Raji (cell line): ENCODE data around the gene SKAP1.

ENCODE experiments used
- POLR2A ChIP-seq: IDR thresholded peaks from 2 replicates; pipeline ENCODE4 v1.6.1; 2011; ENCODE audit warnings: low read depth, low read length, control low read depth; ENCODE audit not compliant: insufficient read depth

The SKAP1 gene

GRCh38 chr17:48373130-48373830 is 56.7 kb downstream of the SKAP1 start:
- TF ChIP-seq POLR2A, result no peak

DNA sequence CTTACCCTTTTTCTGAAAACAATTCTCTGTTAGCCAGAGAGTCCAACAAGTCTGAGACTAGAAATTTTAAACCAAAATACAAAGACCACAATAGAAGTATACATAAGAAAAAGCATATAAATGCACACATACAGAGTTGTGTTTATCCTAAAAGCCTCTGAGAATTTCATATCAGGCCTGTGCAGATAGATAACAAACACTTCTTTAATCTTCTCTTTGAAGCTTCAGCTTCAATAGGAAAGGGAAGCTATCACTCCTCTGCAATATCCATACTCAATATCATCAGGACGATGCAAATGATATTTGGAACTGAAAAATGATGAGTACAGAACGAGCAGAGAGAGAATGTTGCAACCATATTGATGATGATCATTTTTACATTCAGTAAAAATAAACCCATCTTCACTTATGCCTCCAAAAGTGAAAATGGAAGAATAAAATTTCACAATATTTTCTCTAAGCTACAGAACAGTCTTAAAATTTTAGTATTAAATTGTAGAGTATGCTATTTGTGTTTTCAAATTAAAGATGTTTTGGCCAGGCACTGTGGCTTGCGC is 61.6 kb downstream of the SKAP1 start:
- no peak for TF ChIP-seq POLR2A

DNA sequence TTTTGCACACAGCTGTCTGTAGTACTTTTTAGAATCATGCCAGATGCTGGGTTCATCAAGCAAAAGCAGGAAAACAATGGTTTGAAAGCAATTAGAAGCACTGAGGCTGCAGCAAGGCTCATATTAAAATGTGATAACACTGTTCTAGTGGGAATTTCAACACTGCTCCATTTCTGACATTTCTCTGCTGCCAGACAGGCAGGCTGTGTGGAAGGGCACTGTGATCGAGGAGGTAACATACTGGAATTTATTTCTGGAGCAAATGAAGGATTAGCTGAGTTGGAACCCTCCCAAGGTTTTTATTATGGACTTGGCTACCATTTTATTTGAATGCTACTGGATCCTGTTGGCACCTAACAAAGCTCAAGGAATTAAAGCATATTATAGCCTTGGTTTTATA is 66.9 kb downstream of the SKAP1 start:
- no peak for TF ChIP-seq POLR2A

GRCh38 chr17:48357779-48358602 is 72.0 kb downstream of the SKAP1 start:
- no peak for TF ChIP-seq POLR2A

DNA sequence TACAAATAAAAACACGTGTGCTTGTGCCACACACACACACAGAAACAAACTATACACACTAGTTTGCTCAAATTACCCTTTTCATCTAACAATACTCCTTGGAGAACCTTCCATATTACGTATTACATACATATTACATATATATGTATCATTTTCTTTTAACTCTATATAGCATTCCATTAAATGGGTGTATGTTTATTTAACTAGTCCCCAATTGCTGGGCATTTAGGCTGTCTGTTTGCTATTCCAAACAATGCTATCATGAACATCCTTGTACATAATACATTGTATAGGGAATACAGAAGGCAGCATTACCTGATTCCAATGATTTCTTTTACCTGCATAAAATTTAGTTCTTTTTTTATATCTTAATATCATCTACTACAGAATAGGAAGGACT is 73.1 kb downstream of the SKAP1 start:
- TF ChIP-seq POLR2A, result no peak

DNA sequence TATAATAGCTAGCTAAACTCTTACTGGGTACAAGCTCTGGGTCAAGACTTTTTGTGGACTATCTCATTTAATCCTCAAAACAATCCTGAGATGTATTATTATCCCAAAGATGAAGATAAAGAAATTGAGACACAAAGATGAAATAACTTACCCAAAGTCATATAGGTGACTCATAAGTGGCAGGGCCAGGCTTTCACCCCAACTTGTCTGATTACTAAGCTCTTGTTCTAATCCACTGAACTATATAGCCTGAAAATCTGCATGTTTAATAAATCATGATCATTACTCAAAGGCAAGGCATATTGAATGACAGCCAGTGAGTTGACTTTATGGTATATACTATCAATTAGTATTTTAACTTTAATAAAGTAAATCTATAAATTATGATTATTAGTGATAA is 77.4 kb downstream of the SKAP1 start:
- no peak for TF ChIP-seq POLR2A

- TF ChIP-seq POLR2A, result no peak
Observed at GRCh38 chr17:48351911-48352332, 78.1 kb downstream of the SKAP1 start.

DNA sequence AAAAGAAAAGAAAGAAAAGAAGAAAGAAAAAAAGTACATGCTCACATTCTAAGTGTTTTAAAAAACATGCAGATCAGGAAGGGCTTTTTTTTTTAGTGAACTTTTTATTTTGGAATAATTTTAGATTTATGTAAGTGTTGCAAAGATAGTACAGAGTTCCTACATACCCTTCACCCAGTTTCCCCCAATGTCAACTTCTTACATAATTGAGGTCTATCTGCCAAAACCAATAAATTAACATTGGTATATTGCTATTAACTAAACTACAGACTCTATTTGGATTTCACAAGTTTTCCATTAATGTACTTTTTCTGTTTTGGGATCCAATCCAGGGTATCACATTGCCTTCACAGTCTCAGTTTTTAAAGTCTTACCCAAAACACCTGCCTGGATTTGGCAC is 81.7 kb downstream of the SKAP1 start:
- no peak for TF ChIP-seq POLR2A

DNA sequence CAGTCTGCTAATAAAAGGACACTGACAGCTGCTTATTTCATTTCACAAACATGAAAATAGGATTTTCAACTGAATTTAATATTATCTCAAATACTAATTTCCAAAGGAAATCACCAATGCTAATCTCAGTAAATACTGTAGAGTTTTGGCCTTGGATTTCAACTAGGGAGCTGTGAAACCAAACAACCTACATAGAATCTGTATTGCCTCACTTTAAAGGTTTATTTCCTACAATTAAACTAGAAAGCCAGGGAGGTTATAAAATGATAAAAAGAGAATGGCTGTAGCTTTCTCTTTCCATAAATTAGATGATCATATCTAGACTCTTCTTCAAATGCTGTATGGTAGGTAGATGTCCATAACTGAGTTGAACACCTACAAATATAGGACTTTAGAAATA is 82.8 kb downstream of the SKAP1 start:
- no peak for TF ChIP-seq POLR2A

DNA sequence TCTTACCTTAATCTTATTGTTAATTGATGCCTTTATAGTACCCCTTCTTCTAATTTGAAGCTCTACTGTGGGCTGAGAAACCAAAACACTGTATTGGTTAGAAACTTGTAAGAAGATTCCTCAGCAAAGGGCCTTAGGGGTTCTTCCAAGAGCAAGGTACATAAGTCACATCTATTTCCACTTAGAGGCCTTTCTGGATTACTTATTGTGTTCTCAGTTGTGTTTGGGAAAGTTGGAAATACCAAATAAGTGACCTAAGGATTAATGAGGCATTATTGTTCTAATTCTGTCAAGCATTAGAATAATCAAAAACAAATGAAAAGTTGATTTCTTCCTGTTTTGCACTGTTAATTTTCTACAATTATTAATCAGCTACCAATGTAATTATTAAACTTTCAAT is 85.8 kb downstream of the SKAP1 start:
- TF ChIP-seq POLR2A, result no peak

DNA sequence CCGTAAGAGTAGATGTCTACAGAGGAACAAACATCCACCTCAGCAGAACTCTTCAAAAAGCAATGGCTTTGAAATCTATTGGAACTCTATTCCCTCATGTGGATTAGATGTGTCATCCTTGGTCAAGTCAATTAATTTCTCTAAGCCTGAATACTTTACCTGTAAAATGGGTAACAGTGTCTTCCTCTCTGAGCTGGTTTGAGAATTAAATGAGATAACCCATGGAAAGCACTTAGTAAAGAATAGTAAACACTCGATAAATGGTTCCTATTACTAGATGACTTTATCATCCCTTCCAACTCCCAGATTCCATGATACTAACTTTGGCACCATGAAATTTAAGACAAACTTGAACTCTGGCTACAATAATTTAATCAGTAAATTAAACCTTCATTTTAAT is 89.1 kb downstream of the SKAP1 start:
- TF ChIP-seq POLR2A, result no peak

DNA sequence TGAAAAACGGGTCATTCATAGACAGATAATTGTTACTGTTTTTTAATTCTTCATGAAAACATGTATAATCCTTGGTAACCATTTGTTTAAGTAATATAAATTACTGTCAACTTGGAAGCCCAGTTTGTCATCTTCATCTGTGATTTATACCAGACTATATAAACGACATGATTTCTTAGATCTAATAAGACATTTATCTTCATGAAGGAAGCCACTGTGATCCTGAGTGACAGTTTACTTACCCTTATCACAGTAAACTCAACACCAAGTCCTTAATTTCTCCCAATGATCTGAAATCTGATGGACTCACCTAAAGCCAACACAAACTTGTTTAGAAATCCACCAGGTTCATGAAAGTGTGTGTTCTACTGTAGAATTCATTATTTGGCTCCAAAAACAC is 91.3 kb downstream of the SKAP1 start:
- no peak for TF ChIP-seq POLR2A

GRCh38 chr17:48336986-48337385 is 93.0 kb downstream of the SKAP1 start:
- no peak for TF ChIP-seq POLR2A

DNA sequence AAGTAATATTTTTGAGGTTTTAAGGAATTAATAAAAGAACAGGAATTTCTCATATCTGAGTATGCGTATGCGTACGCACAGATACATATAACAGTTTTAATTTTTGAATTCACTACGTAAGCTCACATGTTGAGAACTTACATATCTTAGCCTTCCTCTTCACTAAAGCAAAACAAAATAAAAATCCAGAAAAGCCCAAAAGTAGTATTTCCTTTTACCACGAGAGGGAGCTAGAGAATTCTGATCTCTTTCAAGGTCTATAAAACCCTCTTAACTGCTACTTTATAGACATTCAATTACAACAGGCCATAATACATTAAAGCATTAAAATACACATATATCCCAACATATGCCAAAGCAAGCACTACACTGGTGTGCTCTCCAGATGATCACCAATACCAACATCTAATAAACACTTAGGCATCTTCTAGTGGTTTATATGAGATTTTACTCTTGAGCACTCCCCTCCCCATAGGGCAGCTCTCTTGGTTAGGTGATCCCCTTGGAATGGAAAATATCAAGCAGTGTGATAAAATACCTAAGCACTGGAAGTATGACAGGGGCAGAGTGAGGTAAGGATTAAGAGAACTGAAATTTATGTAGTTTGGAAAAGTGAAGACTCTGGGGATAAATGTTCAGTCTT is 94.0 kb downstream of the SKAP1 start:
- no peak for TF ChIP-seq POLR2A

- no peak for TF ChIP-seq POLR2A
Observed at GRCh38 chr17:48335146-48335784, 94.7 kb downstream of the SKAP1 start.
